Measurements from ENCODE around the gene MYT1. TPM values are rescaled to one million over a fixed set of nuclear protein-coding genes. Genes with fewer than 3 reads are reported as not detected.

MYT1 gene
- total RNA-seq, 1 experiment from 2014 or later = not detected

DNA sequence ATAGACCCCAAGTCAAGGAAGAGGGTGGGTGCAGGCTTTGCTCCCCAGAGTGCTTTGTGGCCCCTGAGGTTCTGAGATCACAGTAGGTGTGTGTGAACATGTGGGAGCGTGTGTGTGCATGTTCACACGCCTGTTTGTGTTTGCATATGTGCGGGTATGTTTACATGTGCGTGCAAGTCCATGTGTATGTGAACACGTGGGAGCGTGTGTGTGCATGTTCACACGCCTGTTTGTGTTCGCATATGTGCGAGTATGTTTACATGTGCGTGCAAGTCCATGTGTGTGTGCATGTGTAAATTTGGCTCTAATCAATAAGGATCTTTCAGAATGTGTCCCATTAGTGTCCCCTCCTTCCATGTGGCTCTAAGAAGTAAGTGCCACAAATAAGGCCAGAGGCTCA lies 49.9 kb downstream of the MYT1 start:
- no peak for DNase-seq (ENCODE audit: low read depth)

DNA sequence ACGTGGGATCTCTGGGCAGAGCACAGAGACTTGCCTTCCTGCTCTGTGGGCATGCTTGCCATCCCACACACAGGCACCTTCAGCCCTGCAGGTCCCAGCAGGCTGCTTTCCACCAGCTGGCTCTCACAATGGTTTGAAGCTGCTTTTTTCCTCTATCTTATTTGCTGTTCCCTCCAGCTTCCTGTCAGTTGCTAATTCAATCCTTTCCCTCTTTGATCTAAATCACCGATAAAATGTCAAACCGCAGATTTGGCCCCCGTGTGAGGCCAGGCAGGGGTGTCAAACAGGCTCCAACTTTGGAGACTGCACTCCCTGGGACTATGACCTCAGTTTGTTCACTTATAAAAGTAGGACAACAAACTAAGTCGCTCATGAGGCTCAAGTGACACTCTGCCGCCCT lies 50.7 kb downstream of the MYT1 start:
- no peak for DNase-seq (ENCODE audit: low read depth)

DNA sequence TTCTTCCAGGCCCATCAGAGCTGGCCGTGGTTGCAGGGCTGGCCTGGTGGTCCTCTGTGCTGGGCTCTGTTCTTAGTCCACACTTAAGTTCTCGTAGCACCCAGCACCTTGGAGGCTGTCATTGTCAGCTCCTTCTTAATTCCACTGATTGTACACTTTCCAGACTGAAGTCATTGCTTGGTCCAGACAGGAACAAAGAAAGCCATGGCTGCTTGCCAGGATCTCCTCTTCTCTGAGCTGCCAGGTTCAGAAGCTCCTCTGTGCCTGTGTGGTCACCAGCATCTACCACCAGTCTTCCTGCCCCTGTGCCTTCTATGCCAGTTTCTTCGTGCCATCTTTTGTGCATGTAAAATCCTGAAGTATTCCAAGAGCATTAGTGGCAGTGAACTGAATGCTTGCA lies 51.8 kb downstream of the MYT1 start:
- no peak for DNase-seq (ENCODE audit: low read depth)

DNA sequence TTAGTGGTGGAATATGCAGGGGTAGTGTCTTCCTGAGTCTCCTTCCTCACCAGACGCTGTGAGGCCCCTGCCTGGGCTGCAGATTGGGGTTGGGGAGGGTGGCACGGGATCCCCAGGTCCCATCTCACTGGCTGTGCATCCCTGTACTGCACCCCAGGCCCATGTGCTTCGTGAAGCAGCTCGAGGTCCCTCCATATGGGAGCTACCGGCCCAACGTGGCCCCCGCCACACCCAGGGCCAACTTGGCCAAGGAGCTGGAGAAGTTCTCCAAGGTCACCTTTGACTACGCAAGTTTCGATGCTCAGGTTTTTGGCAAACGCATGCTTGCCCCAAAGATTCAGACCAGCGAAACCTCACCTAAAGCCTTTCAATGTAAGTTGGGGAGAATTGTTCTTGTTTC lies 52.7 kb downstream of the MYT1 start:
- DNase-seq (ENCODE audit: low read depth) = no peak

DNA sequence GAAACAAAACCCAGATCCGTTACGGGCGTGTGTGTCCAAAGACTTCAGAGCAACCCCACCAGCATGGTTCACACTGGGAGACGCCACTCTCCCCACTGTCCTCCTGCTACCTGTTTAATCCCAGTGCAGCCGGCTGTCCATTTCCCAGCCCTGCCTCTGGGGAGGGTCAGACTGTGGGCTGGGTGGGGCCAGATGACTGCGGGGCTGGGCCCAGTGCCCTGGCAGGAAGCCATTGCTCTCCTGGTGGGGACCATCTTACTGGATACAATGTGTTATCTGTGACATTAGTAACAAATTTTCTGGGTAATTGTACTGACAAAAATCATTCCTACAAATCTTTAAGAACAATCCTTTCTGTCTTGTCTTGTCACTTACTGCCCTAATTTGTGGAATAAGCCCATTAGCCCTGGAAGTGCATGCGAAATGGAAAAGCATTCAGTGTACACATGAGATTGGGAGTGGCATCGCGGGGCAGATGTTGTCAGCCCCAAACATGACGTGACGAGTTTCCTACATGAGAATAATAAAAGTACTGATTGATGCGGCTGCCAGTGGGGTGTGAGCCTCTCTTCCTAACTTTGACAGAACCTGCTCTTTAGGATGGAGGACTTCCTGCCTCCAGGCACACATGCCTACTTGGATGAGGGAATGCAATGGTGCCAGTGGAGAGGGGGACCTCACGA lies 53.4 kb downstream of the MYT1 start:
- DNase-seq (ENCODE audit: low read depth) = no peak

DNA sequence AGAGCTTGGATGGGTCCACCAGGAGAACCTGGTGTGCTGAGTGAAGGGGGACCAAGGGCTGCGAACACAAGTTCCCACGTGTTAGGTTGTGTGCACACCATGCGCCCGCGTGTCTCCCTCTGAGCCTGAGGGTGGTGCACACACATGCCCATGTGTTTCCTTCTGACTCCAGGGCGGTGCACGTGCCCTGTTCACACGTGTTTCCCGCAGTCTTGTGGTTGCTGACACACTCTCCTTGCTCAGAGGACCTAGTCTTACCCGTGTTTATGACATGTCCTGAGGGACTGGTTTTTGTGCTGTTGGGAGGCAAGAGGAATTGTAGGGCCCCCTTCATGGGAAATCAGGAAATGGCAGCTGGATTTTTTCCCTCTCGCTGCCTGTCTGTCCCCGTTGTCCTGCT lies 55.0 kb downstream of the MYT1 start:
- peak; percentile 54 for DNase-seq (ENCODE audit: low read depth)

DNA sequence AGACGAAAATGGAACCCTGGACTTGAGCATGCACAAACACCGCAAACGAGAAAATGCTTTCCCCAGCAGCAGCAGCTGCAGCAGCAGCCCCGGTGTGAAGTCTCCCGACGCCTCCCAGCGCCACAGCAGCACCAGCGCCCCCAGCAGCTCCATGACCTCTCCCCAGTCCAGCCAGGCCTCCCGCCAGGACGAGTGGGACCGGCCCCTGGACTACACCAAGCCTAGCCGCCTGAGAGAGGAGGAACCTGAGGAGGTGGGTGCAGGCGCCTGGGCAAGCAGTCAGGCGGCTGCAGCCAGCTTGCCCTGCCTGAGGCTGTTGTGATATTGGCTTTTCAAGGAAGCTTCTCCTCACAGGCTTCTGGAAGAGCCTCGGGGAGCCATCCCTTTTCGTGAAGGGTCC lies 55.5 kb downstream of the MYT1 start:
- DNase-seq (ENCODE audit: low read depth) = no peak

DNA sequence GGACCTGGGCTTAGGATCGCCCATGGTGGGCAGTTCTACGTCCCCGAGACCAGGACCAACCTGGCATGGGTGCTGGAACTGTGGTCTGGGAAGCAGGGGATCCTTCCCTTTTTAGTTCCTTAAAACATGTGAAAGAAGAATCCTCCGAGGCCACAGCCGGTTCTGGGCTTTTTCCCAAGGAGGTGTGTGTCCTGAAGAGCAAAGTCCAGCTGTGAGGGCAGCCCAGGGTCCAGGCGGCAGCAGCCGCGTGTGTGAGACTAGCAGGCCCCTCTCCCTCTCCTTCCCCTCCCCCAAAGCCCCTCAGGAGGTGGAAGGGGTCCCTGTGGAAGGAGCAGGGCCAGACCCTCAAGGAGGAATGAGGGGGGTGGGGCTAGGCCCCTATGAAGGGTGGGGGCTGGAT lies 56.2 kb downstream of the MYT1 start:
- no peak for DNase-seq (ENCODE audit: low read depth)

DNA sequence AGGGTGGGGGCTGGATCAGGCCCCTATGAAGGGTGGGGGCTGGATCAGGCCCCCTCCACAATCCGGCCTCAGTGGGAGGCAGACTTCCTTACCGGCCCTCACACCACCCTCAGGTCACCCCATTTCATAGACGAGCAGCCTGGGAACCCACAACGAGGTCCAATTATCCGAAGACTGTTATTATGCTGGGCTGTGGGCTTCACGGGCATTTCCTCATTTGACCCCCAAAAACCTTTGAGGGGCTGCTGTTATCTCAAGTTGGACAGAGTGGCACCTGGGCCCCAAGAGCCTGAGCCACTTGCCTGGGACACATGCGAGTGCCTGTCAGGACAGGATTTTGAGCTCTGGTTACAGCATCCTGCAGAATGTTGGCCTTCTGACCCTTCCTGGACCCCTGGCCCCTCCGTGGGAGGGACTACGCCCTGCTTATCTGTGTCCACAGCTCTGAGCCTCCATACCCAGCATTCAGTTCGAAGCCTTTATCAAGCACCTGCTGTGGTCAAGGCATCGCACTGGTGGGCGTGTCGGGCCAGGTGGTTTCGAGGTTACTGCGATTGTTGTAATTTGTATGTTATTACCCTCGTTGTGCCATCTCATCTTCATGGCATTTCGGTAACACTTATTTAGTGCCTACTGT lies 56.8 kb downstream of the MYT1 start:
- no peak for DNase-seq (ENCODE audit: low read depth)

DNA sequence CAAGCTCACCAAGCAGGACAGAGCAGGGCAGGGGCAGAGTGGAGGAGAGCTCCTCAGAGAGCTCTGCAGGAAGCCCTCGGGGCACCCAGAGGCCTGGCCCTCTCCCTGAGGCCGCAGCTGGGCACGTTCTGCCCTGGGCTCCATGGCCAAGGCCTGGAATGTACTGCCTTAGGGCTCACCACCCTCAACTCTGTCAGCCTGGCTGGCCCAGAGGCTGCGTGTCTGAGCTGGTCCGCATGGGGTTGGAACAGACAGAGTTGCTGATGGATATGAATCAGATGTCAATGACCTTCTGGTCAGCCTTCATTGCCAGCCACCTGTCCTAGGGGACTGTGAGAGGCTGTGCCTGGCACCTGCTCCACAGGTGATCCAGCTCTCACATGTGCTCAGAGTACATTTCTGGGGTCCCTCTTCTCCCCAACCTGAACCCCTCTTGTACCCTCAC lies 58.1 kb downstream of the MYT1 start:
- DNase-seq (ENCODE audit: low read depth) = peak; percentile 17

DNA sequence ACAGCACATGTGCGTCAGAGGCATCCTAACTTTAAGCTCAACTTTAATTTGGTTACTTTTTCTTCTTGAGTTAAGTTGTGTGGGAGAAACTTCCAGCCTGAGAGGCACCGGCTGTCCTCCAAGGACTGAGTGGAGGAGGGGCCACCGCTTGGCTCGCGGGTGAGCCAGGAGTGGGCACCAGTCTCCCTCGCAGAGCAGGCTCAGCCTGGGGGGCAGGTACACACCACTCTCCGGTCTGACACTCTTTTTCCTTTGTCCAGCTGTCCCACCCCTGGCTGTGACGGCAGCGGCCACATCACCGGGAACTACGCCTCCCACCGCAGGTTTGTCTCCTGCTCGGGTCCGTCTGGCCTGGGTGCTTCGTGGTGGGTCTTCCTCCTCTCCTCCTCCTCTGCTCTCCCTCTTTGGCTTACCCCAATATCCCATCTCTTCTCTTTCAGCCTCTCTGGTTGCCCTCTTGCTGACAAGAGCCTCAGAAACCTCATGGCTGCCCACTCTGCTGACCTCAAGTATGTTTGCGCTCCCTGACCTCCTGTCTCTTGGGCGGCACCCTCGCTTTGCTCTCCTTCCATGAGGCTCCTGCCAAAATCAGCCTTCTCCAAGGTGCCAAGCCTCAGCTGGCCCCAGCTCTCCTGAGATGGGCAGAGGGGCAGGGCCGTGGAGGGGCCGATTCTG lies 58.7 kb downstream of the MYT1 start:
- DNase-seq (ENCODE audit: low read depth) = no peak

DNA sequence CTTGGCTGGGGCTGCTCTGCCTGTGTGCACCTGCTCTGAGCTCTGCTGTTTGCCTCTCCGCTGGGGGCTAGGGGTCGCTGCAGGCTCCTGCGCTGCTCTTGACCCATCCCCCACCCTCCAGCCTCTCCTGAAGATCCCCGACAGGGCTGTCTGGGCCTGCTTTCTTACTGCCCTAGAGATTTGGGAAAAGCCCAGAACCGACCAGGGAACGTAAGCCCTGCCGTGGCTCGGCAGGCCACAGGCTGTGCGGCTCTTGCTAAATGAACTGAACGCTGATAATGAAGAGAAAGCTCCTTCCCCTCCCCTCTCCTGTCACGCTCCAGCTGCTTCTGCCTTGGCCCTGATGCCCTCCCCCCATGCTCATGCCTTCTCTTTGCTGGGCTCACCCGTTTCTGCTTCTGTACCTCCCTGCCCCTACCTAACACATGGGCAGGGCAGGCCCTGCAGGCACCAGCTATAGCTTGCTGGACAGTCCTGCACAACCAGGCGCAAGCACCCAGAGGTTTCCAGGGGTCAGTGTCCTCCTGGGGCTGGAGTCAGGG lies 59.3 kb downstream of the MYT1 start:
- peak; percentile 42 for DNase-seq (ENCODE audit: low read depth)

DNA sequence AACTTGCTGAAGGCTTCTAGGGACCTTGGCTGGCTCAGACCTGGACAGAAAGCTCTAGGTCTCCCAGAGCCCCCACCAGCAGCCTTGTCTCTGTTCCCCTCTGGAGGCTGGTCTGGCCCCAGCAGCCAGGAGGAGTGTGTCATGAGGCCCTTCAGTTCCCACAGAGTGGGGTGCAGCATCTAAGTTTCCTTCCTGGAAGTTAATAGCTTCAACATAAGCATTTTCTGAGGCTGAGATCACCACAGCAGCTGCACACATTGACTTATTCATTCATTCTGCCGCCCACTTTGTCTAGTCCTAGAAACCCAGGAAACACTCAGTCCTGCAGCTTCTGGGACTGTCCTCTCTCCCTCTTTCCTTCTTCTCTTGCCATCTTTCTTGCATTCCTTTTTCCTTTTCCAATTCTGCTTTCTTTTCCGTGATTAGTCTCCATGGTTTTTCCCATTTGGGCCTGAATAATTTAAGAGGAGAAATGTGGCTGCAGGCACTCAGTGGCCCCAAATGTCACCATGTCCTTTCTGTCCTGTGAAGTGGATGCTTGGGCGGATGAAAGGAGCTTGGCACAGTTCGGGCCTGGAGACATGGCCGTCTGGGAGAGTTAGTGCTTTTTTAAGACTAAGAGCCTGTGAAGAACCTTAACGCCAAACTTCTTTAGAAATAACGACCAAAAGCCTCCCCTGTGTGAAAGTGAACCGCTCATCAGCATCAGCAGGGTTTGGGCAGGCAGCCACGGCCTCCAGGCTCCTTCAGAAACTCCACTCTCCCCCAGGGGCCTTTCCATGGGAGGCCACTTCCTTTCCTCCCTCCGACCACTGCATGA lies 60.3 kb downstream of the MYT1 start:
- peak; percentile 89 for DNase-seq (ENCODE audit: low read depth)

DNA sequence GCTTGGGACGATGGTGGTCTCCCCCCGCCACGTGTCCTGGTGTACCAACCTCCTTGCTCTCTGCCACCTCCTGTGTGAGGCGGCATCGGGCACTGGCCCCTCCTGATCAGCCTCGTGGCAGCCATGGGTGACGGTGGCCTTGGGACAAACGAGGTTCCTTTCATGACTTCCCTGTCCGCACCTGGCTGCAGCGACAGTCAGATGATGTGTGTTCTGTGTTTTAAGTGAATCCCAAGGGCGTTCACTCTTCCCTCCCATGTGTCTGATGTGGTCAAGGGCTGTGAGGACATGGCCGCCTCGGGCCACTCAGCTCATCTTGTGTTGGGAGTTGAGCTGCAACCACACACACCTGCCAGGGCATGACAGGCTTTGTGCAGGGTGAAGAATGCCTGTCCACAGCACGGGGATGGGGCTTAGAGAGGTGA lies 60.9 kb downstream of the MYT1 start:
- no peak for DNase-seq (ENCODE audit: low read depth)

DNA sequence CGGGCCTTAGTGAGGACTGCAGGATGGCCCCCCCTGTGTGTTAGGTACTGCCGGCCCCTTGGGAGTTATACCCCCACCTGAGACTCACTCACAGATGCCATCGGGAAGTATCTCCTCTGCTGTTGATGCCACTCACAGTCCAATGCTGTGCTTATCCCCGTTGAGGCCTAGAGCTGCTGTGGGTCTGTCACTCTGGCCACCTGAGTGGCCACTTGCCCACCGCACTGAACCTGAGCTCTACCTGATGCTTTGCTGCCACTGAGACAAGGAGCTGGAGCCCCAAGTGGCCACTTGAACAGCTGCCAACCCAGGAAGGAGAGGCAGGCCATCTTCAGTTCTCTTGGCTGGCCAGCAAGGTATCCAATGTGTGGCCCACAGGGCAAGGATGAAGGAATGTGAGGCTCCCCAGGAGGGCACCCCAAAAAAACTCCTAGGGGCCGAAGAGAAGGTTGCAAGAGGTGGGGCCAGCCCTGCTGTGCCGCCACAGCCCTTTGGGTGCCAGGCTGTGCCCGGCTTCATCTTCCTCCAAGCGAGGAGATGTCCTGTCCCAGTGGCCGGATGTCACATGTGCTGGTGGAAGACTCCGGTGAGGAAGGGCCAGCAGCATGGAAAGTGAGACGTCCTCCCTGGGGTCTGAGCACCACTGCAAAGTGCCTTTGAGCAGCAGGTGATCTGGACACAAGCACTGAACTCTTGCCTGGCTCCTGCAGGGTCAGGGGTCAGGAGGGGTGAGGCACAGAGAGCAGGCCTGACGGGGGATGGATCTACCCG lies 61.8 kb downstream of the MYT1 start:
- DNase-seq (ENCODE audit: low read depth) = no peak

DNA sequence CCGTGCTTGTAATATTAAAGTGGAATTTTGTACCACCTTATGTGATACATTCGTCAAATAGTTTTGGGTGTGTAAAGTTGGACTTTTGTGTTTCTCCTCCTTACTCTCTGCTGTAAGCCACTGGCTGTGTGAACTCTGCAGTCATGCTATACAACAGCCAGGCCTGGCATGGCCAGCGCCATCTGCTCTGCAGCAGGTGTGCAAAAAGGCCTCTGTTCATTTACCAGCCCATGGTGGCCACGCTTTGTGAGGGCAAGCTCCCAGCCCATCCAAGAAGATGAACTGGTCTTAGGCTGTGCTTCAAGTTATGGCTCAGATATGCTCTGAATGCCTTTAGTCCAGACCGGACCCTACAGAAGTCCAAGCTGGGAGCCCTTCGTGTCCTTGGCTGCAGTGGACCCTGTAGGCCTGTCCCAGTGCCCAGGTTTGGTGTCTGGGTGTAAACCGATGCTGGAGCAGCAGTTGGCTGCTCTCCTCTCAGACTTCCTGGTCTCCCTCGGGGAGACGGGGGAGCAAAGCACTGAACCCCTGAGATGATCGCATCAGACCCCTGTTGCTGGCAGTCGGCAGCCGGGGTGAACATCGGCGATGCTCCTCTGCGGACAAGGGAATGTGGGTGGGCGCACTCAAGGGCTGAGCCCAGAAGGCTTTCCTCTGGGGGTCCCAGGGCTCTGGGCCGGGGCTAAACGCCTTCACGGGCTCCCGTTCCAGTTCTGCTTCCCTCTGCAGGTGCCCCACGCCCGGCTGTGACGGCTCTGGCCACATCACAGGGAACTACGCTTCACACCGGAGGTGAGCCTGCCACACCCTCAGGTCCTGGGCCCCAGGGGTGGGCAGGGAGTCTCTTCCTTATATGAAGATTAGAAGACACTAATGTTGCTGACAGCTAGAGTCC lies 62.7 kb downstream of the MYT1 start:
- no peak for DNase-seq (ENCODE audit: low read depth)

DNA sequence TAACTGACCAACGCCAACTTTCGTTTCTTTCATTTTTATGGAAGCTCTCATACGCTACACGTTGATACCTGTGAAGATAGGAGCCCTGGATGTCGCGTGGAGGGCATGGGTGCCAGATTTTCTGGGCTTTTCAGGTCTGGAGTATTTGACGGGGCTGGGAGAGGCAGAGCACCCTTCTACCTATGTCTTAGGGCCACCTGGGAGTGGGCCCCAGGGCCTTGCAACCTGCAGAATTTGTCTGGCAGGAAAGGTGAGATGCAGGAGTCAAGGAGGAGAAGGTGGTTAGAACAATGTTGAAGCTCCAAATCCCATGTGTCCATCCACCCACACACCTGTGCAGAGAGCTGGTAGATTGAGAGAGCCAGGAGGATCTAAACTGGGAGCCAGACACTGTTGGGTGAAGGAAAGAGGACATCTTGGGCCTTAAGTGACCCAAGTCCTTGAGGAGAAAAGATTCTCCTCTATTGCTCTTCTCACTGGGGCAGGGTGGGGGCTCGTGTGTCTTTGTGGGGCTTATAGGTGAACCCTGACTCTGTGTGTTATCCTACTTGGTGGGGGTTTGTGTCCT lies 63.9 kb downstream of the MYT1 start:
- no peak for DNase-seq (ENCODE audit: low read depth)

DNA sequence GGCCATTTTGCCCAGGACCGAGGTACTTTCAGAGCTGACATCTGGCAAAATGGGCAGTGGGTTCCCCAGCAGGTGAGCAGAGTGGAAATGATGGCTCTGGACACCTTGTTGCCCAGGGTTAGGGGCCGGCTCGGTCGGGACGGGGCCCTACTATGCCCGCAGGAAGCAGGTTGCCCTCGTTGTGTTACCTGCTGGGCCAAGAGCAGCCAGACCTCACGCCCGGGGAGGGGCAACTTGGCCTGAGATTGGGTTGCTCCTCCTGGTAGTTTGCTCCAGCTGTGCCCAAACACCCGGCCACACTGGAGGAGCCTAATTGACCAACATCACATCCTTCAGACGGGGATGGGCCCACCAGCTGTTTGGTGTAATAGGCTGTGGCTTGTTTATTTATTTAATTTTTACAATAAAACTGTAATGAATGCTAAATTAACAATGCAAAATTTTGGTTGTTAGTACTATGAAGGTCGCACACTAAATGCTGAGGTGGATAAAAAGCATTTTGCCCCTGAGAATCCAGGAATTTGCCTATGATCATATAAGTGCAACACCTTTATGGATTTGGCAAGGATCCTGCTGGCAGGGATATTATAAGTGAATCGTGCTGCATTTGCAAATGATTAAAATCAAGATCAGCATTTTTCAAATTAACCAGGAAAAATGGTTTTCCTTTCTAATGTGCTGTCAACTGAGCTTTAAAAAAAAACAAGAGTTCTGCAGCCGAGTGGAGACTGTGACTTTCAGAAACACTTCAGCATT lies 64.7 kb downstream of the MYT1 start:
- no peak for DNase-seq (ENCODE audit: low read depth)

DNA sequence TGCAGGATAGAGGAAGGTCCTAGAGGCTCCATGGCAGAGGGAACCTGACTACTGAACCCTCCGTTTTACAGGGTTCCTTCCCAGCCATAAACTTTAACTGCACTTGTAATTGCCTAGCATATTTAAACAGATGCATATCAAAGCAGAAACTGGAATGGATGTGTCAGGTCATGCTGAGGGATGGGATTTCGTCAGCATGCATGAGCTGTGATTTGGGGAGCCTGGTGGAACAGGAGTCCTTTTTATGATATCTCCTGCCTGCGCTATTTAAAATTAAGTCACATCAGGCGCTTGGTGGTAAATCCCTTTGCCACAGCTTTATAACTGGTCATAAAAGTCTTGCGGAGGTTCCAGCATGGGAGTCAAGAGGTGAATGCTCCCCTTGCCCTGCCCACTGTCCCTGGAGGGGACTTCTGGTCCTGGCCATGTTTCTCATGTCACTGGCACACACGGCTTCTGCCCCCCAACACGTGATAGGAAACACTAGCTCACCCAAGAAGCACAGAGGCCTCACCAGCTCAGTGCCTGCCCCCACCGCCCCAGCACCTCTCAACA lies 65.3 kb downstream of the MYT1 start:
- DNase-seq (ENCODE audit: low read depth) = no peak
